ENCODE results near the gene LHX6. TPM values are rescaled to one million over a fixed set of nuclear protein-coding genes. Genes with fewer than 3 reads are reported as not detected.

Gene LHX6
- total RNA-seq, 1 donor from 2014 or later: 0.32 TPM

DNA sequence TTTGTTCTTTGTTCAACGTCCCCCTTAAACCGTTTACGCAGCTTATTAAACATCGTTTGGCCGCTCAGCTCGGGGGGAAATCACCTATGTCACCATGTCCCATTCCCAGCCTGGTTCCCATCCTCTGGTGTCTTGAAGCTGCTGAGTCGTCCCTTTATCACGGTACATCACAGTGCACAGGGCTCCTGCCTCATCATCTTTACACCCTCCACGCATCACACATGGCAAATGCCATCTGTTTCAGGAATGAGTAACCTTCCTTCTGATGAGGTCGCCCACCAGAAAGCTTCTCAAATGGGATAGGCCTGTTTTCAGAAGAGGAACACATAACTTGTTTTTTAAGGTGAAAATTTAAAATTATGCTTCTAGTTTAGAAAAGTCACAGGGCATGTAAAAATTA lies 7.9 kb upstream of the LHX6 start:
- no peak for DNase-seq (ENCODE audit: low read depth)

DNA sequence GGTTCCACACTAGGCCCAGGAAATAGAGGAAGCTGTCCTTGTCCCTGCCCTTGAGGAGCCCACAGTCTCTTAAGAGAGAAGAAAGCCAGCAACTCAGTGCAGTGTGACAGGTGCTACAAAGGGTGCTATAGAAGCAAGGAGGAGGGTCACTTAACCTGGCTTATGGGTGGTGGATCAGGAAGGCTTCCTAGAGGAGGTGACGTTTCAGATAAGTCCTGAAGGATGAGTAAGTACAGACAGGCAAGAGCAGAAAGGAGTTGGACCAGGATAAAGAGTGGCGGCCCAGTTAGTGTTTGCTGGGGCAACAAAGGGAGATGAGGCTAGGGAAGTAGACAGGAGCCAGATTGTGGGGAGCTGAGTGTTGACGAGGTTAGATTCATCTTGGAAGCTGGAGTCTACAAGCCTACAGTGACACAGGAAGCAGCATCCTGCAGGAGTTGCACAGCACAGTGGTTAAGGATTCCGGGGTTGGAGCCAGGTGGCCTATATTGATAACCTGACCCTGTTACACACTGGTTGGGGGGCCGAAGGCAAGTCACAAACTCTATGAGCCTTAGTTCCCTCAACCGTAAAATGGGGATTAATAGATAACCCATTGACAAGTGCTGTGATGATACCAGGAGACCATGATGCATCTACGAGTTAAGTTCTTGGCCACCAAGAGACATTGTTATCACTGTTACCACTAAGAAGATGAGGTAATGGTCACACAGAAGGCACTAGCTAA lies 5.4 kb upstream of the LHX6 start:
- DNase-seq (ENCODE audit: low read depth): no peak

DNA sequence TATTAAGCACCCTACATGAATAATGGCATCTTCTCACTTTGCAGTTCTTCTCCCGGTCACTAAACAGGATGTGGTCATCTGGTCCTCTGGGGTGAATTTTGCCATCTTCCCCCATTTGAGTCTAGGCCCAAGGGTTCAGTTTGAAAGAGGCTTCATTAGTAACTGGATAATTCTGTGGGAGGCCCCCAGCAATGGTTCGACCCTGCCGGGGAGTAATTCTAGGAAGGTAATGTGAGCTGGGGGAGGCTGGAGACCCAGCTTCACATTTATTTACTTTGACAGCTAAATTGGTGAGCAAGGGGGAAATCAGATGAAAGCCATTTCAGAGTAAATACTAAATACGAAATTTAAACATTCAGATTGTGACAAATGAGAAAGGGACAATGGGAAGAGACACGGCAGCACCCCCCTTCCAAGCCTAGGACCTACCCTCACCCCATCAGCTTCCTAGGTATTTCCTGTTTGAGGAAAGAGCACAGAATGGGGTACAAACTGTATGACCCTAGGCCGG lies 4.1 kb upstream of the LHX6 start:
- DNase-seq (ENCODE audit: low read depth): no peak

DNA sequence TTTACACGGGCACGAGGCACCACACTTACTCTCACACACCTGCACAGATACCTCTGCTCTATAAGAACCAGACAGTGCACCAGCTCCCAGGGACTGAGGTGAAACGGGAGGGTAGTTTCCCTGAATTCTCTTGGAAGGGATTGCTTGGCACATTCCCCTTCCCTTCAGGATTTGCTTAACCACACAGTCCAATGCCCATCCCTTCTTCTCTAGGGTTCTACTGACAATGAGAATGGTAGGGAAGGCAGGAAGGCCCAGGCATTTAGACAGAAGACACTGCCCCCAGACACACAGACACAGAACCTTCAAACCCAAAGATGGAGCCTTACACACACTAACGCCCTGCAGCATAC lies 704 bp upstream of the LHX6 start:
- DNase-seq (ENCODE audit: low read depth): no peak

DNA sequence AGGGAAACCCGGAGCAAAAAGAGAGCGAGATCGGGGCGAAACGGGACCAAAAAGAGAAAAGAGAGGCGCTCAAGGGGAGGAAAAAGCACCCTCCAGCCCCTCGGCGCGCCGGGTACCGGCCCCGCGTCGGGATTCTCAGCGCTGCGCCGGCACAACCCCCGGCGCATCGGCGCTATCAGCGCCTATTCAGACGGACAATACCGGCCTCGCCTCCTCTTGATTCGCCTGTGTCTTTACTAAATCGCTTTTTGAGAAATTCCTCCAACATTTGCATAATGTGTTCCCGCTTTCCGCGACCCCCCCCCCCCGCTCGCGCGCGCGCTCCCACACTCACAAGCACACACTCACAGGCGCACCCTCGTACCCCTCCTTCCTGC lies 578 bp downstream of the LHX6 start:
- no peak for DNase-seq (ENCODE audit: low read depth)

DNA sequence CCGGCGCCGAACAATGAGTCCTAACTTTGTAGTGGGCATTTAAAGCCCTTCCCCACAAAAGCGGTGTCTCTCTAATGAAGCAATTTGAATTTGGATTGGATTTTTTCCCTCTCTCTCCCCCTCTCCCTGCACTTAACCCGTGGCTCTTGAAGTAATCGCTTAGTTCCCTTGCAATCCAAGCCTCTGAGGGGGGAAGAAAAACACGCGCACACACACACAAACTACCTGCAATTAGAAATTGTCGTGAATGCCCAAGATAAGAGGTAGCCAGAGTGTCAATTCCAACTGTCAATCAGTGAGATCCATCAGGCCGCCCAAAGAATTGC lies 1.2 kb downstream of the LHX6 start:
- no peak for DNase-seq (ENCODE audit: low read depth)

DNA sequence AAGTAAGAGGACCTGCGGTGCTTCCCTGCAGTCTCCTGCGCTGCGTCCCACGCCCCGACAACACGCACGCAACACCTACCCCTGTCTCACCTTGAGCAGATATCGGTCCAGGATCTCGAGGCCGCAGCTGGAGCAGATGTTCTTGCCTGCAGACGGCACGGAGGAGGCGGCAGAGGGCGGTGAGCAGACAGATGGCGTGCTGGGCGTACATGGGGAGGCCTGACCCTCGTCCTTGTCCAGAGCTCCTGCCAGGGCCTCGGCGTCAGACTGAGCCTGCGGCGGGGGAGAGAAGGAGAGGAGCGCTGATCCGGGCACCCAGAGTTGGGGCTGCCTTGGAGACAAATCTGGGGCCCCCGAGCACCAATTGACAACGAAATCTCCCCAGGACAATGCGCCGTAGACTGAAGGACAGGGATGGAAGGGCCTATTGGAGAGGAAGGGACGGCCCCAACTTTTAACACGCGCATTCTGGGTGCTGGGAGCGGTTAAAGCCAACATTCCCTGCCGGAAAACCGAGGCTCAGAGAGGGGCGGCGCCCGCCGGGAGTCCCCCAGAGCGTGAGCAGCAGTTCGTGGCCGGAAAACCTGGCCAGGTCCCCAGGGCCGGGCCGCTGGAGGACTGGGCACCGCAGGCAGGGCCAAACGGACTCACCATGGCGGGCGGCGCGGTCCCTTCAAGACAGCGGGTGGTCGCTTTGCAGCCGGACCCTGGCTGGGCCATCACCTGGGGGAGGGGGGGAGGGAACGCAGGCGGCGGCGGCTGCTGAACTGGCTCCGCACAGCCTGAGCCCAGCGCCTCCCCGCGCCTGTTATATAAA lies 1.8 kb downstream of the LHX6 start:
- DNase-seq (ENCODE audit: low read depth): no peak

DNA sequence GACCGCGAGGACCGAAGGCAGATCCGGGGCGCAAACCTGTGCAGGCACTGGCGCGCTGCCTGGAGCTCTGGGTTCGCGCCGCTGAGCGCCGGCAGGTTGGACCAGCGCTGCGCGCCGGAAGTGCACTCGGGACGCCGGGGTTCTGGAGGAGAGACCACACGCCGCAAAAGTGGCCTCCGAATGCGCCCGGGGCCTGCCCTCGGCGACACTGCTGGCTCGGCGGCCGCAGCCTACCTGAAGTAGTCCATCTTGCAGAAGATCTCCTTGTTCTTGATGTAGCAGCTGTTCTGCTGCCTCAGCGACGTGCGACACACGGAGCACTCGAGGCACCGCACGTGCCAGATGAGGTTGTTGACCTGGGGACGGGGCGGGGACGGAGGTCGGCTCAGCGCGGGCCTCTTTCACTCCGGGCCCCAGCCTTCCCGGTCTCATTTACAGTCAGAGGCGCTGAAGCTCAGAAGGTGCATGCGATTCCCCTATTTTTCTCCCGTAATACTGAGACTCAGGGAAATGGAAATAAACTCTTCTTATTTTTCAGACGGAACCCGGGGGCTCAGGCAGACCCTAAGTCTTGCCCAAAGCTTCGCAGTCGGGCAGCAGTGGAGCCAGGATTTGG lies 2.5 kb downstream of the LHX6 start:
- DNase-seq (ENCODE audit: low read depth): no peak

DNA sequence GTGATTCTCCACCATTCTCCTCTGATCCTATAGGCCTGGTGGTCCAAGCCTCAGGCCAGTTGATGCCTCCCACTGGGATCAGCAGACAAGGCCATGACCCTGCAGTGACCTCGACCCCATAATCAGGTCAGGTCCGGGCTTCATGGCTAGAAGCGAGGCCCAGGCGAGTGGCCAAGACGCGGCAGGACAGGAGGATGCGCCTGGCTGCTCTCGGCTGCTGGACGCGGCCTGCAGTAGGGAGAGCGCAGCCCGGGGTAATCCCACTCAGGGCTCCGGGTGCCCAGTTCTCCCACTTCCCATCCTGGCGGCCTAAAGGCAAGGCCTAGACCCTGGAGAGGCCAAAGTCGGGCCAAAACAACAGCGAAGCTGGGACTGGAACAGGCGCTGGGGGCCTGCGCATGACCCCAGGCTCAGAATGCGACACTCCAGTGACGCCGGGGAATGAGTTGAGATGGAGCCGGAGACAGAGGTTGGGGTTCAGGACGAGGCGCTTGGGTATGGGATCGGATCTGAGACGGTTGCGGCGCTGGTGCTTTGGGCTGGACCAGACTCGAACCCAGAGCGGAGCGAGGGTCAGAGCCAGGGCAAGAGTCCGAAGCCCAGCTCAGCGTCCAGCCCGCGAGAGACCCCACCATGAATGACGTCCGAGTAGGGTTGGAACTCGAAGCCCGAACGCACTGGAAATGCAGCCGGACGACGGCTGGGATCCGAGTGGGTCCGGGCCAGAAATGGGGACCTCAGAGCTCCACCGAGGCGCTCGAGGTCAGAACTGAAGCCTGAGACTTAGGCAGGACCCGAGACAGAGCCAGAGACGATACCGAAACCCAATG lies 3.2 kb downstream of the LHX6 start:
- DNase-seq (ENCODE audit: low read depth): no peak

DNA sequence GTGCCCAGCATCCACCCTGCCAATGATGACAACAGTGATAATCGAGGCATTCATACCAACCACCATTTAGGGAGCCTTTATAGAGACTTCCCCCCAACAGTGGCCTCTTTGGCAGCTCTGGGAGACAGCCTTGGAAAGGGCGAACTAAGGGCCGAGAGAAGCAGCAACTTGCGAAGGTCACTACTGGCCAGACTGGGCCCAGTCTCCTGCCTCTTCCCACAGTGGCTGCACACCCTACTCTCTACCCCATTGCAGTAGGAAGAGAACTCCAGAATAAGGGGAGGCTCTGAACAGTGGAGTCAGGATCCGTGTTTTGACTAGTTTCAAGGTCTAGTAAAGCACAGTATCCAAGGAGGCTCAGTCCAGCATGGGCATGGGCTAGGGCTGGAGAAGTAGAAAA lies 5.3 kb downstream of the LHX6 start:
- no peak for DNase-seq (ENCODE audit: low read depth)

DNA sequence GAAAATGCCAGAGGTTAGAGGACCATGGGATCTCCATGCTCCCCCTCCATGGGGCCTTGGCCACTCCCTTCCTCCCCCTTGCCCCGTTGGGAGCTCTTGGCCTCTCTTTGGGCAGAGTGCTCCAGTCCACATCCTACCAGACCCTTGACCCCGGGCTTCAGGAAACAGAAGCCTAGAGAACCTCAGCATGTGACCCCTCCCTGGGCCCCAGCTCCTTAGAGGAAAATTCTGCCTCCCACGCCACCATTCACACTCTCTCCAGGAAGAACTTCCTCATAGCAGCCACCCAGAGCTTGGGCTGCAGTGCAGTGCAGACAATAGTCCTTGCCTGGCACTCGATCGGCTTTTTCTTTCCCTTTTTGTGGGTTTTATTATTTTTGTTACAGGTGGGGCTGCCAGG lies 6.0 kb downstream of the LHX6 start:
- no peak for DNase-seq (ENCODE audit: low read depth)

DNA sequence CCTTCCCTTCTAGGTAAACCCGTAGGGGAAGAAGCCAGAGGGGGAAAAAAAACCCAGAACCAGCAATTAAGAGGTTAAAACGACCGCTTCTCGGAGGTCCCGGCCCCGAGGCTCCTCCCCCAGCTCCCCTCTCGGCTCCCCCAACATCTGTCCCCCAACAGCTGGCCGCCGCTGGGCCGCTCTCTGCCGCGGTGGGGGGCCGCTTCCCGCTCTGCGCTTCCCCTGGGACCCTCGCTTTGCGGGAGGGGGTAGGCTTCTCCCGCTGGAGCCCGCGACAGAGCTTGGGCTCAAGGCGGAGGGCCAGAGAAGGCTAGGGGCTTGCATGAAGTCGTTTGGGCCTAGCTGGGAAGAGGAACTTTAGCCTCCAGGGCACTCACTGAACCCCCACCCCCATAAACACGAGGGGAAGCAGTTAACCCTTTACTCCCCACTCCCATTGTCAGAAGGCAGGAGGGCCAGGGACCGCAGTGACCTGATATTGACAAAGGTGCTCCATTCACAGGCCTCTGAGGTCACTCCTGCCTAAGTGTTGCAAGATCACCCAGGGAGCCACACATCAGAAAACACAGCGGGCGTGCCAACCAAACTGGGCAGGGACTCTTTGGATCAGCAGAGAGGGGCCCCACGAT lies 7.5 kb downstream of the LHX6 start:
- DNase-seq (ENCODE audit: low read depth): no peak

DNA sequence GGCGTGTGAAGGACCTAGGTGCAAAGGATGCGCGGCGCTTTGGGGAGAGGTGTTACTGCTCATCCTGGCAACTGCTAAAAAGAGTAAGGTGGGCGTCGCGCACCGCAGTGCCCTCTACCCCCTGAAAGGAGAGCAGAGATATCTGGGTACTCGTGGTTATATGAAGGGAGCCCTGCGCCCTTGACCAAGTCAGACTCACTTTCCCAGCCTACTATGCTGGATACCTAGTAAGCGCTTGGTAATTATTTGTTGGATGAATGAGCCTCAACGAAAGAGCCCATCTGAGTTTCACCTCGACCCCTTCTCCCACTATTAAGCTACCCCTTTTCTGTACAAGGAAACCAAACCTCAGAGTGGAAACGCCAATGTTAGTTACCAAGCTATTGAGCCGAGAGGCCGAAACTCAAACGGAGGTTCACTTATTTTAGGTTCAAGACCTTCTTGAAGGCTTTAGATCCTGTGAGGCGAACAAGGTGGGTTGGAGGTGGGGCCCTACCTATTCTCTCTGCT lies 8.0 kb downstream of the LHX6 start:
- DNase-seq (ENCODE audit: low read depth): no peak

DNA sequence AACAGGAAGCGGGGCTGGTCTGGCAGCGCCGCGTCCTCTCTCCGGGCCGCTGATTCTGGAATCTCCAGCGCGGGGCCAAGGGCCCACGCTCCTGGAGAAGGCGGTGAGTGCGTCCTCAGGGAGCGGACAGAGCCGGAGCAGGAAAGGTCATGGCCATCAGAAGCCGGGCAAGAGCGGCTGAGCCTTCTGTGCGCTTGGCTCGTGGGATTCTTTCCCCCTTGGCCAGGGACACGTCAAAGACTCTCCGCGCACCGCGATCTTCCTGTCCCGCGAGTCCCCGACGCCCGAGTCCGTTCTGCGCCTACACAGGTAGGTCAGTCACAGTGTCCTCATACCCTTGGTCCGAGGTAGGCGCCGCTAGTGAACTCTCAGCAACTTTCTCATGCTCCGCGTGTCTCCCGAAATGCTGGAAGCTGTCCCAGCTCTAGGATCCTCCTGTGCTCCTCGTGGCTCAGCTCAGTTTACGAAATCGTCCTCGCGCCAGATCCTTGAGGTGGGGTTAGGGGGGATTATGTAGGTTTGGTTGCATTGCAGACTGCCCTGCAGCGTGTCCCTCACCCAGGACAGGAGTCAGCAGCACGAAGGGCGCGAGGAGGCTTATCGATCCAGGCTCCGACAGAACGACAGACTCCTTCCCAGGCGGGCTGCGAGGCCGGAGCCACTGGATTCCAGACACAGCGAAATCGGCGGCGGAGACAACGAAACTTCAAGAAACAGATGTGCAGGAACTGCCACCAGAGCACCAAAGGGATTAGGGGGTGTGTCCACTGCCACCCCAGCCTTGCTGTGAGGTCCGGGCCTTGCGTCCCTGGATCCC lies 8.7 kb downstream of the LHX6 start:
- DNase-seq (ENCODE audit: low read depth): no peak

DNA sequence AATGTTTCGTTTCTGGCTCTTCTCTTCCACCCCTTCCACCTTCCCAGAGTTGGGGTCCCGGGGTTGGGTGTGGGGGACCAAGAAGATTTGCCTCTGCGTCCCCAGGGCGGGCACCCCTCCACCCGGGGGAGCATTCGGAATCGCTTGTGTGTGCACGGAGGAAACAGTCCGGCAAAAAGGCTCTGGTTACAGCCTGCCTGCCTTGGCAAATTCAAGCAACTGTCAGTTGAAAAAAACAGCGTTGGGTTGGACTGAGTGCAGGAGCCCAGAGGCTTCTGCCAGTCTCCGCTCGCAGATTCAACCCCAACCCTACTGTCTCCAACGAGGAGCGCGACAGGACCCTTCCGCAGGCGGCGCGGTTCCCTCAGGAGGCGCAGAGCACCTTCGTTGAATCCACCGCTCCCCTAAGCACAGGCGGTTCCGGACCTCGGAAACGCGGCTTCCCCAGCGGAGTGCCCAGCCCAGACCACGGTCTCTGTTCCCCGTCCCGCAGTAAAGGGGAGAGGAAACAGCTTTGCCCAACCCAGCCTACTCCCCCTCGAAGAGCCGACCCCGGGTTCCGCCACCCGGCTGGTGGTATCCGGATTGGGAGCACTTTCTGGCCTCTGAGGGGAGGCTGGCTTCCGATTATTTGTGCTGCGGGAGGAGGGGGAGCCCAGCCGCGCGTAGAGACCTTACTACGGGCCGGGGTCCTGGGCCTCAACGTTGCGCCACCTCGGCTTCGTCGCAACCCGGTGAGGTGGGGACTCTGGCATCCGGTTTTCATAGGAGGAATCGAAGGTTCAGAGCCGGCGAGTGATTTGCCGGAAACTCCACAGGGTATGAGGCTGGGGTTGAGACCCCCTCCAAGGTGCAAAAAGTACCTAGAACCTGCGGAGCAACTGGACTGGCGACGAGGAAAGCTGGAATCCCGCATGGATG lies 9.6 kb downstream of the LHX6 start:
- peak; percentile 48 for DNase-seq (ENCODE audit: low read depth)

DNA sequence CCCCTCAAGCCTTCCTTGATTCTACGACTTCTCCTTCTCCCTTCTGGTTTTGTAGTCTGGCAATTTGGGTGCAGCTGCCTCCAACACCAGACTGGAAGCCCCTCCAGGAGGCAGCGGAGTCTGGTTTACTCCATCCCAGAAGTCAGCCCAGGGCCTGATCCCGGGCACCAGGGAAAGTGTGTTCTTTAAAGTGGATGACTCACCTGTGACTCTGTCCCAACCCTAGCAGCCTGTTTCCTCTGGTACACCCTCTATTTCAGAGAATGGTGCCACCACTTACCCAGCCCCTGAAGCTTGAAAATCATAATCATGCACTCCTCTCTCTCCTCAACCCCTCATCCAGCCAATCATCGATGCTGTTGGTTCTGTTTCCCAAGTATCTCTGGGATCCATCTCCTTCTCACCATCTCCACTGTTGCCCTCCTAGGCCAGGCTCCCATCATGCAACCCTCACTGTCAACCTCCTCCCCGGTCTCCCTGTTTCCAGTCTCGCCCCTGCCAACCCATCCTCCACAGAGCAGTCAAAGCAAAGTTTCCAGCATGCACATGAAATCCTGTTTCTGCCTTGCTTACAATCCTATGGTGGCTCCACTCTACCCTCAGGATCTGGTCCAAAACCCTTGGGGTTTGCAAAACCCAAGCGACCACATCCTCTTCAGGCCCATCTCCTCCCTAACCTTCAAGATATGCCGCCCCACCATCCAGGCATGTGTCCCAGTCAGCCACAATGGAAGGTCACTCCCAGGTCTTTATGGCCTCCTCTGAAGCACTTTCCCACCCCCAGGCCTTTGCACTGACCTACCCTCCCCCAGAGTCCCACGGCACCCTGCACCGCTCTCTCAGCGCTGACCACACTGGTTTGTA lies 10.5 kb downstream of the LHX6 start:
- DNase-seq (ENCODE audit: low read depth): peak; percentile 66

DNA sequence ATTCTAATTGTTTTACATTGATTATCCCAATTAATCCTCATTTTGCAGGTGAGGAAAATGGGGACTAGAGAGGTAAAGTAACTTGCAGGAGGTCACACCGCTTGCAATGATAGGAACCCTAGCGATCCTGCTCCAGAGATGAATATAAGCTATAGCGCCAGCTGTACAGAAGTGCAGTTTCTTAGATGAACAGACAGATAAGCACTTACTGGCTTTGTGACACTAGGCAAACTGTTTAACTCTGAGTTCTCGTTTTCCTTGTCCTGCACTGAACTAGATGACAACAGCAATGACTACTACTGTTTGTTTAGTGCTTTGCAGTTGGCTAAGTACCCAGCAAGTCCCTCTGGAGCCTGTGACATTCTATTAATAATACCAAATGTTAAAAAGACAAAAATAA lies 11.1 kb downstream of the LHX6 start:
- no peak for DNase-seq (ENCODE audit: low read depth)

Measured in myocyte (in vitro differentiated cells).